SH-SY5Y (cell line): Measurements from ENCODE around the gene DRD2.

Source experiments
- GATA2 ChIP-seq: IDR thresholded peaks from 2 replicates; pipeline ENCODE4 v1.6.1; 2011; ENCODE audit warnings: mild to moderate bottlenecking, low read depth, low read length
- GATA3 ChIP-seq: IDR thresholded peaks from 2 replicates; pipeline ENCODE4 v1.6.1; 2011; ENCODE audit warnings: low read depth, mild to moderate bottlenecking, low read length, moderate library complexity

DNA sequence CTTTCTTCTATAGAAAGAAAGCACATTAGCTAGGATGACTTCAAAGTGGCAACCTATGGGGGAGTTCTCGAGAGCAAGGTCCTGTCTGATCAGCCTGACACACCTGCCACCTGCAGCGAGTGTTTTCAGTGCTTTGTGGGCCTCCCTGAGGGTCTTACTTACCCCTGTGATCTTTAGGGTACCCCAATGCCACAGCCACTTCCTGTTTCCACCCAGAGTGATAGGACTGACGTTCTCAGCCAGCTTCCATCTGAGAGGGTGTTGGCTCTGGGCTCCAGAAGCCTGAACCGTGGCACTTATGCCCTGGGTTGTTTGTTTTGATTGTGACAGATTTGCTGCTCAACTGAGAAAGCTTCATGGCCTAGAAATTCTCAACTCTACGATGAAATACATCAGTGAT is 109.3 kb downstream of the DRD2 start:
- TF ChIP-seq GATA2: no peak
- TF ChIP-seq GATA3: no peak
